GM12892 (cell line): ENCODE data around the gene POLA1.

ENCODE experiments used
- POLR2A ChIP-seq: IDR thresholded peaks from 2 replicates; pipeline ENCODE4 v1.6.1; 2011; ENCODE audit warnings: low read depth, low read length, control low read depth
- POLR2AphosphoS5 ChIP-seq: IDR thresholded peaks from 2 replicates; pipeline ENCODE4 v1.6.1; 2011; ENCODE audit warnings: low read depth, low read length, control low read depth

GRCh38 chrX:24993879-24994278 is 300.2 kb downstream of the POLA1 start:
- TF ChIP-seq POLR2AphosphoS5 = no peak
- no peak for TF ChIP-seq POLR2A
